Activated CD8-positive, alpha-beta memory T cell treated with anti-CD3 and anti-CD28 coated beads, Interleukin-2, amount 50 U/mL, for 1 hour (primary cell): ENCODE data around the gene APOA4.

ENCODE experiments used
- DNase-seq: peaks from one replicate; pipeline ENCODE4 v3.0.0-alpha.2; 2020; ENCODE audit errors: extremely low read depth

Gene APOA4

DNA sequence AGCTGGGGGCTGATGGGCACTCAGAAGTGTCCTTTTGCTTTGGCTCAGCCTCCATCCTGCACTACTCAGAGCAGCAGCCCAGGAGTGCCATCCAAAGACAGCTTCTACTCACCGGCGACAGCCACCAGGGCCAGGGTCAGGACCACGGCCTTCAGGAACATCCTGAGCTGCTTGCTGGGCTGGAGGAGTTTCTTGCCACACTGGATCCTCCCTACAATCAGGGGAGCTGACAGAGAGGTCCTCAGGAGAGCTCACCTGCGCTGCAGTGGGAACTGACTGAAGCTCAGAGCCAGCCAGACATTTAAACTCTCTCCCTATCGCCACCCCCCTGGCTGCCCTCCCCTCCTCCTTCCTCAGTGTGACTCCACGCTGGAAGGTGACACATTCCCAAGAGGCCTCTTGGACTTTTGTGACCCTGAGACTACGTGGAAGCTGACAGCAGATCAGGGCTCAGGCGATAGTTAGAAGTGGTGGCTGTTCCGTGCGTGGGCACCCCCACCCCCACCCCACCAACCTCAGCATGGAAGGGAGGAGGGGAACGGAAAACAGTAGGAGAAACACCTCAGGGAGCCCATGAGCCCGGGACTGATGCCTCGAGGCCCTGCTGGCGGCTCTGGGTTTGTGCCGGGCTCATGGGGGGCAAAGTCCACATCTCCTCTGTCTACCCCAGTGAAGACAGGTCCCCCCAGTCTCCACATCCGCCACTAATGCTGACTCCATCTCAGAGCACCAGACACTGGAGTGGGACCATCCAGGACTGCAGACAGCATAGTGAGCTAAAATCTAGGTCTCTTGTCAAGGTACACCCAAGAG is at the start of gene APOA4:
APOA4 (minus strand) TSS at position 274 of the 813 bp plus-strand sequence; CDS start at position 161, 113 bp downstream.
- no peak for DNase-seq

DNA sequence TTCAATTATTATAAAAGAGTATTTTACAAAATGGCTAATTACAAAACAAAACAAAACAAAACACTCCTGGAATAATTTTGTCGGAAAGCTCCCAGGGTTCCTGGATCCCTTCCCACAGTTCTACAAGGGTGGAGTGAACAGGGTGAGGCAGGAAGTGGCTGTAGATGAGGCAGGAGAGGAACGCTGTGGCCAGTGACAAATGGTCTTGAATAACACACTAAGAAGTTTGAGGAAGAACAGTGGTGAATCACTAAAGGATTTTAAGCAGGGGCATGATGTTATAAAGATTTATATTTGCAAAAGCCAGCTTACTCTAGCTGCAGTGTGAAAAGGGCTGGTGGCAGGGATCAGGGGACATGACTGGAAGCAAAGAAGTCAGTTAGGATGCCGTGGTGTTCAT is 48.1 kb upstream of the APOA4 start:
- DNase-seq = no peak

DNA sequence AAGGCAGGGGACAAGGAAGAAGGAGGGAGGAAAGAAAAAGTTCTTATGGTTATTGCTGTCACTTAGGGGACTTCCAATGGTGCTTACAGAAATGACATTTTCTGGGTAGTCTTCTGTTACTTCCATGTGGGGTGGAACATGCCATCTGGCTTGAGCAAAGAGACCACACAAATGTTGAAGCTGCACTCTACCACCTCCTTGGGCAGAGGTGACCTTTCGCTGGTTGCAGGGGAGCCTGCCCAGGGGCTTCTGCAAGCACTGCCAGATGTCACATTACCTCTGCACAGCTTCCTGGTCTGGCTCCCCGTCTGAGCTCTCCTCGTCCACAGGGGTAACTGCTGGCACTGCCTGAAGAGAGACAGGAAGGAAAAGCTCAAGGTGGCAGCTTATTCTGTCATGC is 47.0 kb upstream of the APOA4 start:
- no peak for DNase-seq

DNA sequence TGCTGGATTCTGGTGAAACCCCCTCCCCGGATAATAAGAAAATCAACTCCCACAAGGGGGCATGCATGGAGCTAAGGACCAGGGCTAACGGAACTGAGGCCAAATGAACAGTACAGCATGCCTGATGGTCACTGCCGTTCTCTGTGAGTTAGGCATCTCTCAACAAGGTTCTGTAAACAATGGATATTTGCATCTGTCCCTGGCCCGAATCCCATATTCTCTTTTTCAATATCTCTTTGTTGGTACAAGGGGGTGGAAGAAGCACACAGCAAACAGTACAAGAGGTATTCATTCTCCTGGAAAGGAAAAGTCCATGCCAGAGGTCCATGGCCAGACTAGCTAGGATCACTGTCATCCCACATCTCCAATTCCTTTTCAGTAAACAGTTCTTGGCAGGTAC is 46.5 kb upstream of the APOA4 start:
- no peak for DNase-seq

DNA sequence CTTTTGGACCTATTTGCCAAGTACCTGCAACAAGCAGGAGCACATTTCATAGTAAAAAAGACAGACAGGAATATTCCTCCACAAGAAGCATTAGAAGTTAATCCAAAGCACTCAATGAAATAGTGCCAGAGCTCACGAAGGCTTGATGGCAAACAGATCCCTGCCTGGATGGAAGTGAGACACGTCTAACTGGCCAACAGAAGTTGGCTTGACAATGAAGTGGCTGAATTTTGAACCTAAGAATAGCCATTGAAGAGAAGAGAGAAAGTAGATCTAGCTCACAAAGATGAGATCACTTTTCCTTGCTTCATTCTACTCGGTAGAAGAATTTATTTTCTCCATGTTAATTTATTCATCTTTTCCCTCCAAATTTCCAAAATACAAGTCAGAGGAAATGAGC is 45.0 kb upstream of the APOA4 start:
- DNase-seq = no peak

DNA sequence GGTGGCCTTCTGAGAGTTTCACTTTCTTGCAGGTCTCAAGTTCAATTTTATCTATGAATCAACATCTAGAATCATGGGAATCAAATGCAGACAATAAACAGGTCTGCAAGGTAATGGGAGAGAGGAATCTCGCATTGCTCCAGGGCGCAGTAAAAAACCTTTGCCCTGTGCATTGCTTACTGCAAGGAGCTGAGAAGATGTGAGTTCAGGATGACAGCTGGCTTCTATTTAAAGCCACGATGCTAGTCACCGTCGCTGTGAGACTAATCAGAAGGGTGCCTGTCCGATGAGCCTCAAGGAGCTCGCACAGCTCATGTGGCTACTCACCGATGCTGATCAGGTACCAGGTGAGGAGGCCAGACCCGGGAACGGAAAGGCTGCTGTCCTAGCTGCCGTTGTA is 44.5 kb upstream of the APOA4 start:
- DNase-seq = no peak

DNA sequence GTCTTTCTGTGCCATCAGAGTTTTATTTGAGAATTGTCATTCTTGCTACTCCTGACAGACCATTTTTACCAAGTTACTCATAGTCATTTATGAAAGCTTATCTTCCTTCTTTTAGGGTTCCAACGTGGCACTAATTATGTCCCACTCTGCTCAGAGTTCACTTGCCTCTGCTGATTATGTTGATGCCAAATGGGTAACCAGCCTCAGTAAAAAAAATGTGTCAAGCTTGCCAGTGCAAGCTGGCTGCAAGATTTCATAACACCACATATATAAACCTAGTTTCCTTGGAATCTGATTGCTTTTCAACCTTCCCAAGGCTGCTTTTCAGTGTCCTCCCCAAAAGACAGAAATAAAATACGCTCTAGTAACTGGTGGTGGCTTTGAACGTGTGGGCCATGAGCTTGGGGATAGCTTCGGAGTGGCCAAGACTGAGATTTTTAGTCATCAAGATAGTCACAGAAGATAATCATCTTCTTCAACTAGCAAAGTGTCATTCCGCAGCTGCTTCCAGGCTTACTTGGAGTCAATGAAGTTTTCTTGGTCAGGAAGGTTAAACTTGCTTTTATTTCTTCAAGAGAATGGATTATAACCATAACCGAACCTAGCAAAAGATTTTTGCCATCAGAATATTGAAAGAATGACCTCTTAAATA is 43.8 kb upstream of the APOA4 start:
- DNase-seq = no peak

DNA sequence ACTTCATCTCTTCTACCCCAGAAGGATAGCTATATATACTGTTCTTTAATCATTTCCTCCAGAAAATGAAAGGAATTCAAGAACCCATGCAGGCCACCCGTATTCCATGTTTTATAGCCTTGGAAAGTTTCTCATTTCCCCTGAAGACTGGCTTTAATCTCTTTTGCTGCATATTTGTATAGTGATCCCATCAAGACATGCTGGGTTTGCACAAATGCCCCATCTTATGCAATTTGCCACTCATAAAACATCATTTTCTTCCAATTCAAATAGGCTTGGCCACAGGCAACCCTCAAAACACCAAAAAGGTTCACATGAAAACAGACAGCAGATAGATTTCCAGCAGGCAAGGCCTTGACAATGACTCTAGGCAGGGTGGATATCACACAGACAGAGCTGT is 42.6 kb upstream of the APOA4 start:
- DNase-seq = no peak

DNA sequence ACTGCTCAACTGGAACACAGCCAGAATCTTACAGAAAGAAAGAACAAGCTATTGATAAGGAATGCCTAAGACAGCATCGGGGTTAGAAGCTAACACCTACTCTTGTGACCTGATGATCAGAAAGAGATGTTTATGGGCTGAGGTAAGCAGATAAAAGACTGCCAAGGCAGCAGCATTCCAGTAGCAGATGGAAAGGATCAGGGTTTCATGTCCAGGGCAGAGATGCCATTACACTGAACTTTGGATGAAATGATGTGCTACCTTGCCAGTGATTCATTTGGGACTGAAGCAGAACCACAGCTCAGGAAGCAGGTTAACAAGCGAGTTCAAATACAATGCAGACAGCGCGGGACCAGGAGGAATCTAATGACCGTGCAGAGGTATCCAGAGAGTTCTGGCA is 41.4 kb upstream of the APOA4 start:
- DNase-seq = no peak

DNA sequence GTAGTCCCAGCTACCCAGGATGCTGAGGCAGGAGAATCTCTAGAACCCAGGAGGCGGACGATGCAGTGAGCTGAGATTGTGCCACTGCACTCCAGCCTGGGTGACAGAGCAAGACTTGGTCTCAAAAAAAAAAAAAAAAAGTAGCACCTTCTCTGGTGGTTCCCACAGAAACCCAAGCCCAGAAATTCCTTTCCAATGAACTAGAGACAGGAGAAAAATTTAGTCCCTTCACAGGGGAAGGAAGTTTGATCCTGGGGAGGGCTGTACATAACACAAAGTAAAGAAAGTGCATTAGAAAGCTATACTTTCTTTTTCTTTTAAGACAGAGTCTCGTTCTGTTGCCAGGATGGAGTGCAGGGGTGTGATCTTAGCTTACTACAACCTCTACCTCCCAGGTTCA is 39.8 kb upstream of the APOA4 start:
- DNase-seq = no peak

DNA sequence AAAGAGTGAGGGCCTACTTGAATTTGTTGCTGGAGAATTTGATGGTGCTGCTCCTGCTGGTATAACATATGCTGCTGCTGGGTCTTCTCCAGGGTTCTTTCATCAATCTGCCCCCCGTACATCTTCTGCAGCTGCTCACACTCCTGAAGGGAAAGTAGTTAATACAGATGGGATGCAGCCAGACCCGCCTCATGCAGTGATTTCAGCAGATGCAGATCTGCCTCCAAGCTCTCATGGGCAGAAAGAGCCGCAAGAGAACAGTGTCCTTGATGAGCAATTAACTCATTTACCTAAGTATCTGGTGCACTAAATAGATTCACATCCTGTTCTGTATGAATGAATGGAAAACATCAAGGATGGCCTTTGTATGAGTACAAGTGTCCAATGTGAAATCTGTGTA is 39.1 kb upstream of the APOA4 start:
- DNase-seq = no peak

DNA sequence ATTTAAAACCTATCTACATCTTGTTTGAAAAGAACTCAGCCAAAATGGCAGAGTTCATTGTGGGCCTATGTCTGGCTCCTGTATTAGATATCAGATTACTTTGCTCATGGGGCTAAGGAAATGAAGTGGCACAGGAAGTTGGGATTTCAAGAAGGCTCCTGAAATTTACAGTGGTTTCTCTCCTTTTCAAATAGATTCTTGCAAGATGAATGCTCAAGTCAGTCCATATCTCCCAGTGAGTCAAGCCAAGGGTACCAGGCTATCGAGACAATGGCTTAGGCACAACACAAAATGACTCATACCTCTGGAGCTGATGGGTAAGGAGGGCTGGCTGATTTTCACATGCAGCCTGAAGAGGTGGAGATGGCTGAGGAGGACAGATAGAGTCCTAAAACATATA is 38.4 kb upstream of the APOA4 start:
- no peak for DNase-seq

DNA sequence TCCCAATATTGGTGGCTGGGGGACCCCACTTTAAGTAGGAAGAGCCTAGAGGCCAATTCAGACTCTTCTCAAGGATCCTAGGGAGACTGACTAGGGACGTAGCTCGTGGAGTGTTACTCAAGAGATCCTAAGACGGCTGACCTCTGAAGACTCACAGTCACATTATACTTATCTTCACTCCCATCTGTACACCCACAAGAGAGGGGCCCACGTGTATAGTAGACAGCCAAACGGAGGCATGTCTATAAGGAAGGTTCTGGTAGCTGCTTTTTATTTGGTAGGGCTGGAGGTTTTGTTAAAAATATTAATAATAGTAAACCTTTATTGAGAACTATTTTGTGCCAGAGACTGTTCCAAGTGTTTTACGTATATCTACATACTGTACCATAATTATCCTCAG is 37.2 kb upstream of the APOA4 start:
- no peak for DNase-seq

DNA sequence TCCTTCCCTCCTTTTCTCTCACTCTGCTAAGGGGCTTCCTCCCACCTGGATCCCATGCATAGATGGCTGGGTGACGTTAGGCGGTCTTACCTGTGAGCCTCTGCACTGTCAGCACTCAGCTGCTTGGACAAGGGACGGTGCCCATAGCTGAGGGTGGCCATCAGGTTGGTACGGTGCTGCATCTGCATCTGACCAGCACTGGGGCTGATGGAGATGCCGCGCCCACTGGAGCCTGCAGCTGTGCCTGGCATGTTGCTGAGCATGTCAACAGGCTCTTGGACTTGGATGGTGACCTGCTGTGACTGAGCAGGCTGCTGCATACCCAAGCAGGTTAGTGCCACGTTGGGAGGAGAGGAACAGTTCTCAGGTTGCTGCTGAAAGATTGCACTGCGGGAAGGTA is 36.1 kb upstream of the APOA4 start:
- DNase-seq = no peak

DNA sequence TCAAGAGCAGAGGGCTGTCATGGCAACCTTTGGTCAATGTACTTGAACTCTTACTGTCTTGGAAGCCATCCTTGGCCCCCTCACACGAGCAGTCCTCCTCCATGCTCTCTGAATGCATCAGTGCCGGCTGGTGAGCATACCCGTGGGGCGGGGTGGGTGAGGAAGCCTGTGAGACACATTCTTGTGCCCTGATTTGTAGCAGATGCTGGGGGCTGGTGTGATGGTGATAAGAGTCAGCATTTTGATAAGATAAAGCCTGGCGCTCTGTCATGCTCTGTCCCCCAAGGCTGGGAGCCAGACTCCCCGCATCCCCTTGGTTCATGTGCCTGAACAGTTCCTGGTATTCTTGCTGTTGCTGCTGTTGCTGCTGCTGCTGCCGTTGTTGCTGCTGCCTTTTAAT is 34.8 kb upstream of the APOA4 start:
- no peak for DNase-seq

DNA sequence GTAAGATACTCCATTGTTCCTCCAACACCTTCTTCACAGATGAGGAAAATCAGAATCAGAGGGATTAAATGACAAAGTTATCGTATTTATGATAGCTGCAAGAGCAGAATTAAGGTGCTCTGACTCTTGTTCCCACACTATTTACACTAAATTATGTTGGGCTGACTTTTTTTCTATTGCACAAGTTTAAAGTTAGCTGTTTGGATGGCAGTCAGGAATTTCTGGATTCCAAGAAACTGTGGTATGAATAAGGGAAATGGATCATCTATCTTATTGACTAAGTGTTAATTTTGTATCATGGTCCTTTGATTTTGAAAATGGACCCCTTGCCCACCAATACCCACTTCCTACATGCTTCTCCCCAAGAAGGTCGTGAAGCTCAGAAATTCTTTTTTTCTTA is 34.2 kb upstream of the APOA4 start:
- DNase-seq = no peak

DNA sequence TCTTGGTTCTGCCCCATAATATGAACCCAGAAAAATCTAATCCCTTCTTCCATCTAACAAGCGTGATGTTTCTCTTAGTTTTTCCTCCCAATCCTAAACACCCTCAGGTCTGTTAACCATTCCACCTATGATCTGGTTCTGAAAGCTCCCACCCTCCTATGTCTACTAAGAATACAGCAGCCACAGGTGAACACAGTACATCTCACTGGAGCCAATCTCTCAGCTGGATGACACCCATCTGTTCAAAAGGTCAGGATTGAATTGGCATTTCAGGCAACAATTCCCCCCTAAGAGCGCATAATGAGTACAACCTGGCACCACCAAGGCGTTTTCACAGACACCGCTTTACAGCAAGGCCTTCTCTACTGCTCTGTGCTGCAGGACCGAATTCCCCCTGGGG is 33.3 kb upstream of the APOA4 start:
- DNase-seq = no peak

DNA sequence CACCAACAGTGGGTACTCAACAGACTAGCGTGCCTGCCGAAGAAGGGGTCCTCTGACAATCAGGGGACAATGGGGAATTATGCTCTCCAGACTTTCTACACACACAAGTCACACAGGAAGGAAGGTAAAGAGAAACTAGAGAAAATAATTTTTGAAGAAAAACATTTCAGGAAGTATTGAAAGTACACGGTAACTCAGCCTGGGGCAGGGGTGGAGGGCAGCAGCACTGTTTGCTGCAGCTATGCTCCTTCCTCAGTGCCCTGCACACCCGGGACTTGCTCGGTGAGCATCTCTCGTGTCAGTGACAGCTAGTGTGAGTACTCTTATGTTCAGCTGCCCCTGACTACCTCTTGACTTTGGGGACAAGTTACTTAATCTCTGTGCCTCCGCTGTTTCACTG is 32.3 kb upstream of the APOA4 start:
- DNase-seq = no peak

DNA sequence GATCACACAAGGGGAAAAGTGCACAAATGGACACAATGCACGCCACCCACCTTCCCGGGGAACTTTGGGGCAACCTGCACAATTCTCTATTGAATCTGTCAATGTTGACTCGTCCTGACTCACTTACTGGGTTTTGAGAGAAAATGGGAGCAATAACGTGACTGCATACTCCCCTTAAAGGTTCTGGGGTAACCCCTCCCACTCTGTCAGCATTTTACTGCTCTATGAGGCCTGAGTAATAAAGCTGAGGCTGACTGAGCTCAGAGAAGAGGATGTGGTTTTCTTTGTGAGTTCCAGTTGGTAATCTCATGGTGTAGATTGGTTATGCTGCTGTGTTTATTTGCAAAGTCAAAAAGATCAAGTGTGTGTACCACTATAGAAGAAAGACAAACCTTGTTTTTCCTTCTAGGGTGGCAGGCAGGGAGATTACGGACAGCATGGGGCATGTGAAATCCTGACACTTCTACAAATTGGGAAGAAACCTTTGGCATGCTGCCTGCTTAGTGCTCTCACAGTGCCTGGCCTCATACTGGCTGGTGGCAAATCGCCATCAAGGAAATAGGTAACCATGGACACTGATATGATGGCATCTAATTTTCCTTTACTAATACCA is 30.5 kb upstream of the APOA4 start:
- DNase-seq = peak; percentile 40

DNA sequence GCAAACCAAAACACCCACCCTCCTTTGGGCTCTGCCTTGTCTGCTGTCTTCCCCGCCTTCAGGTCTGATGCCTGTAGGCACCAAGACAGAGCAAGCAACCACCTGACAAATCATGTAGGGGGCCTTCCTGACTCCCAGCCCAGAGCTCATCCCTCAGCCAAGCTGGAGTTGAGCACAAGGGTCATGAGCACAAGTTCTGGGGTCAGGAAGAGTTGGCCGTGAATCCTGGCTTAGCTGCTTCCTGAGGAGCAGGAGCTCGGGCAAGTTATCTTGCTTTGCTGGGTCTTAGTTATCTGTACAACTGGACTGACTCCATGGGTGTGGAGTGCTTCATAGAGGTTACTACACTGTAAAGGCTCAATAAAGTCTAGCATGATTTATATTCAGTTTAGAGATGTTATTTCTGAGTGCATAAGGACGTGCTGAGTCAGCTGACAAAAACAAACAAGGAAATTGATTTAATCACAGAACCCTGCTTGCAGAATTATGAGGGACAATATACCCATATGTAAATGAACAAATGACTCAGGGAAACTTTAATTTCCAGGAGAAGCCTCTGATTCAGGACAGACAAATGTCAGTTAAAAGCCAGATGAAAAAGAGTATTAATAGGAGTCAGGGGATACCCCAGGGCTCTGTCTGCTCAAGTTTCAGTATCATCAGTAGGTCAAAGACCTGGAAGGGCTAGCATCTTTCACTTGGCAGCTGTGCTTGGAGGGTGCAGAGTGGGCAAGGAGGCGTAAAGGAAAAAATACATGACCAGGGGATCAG is 29.3 kb upstream of the APOA4 start:
- DNase-seq = no peak

DNA sequence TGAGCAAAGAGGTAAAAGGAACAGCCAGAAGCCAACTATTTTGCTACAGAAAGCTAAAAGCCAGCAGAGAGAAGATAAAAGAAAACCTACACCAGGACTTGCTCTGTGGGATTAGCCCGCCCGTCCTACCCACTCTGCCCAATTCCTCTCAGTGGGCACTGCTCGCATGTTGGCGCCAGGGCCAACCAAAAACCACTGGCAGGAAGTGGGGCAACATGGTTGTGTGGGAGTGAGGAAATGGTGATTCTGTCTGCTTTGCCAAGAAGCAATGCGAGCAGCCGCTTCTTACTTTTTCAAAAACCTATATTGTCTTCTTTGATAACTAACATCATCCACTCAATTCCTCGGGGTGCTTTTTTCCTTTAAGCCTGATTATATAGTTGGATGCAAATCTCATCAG is 28.5 kb upstream of the APOA4 start:
- DNase-seq = no peak

DNA sequence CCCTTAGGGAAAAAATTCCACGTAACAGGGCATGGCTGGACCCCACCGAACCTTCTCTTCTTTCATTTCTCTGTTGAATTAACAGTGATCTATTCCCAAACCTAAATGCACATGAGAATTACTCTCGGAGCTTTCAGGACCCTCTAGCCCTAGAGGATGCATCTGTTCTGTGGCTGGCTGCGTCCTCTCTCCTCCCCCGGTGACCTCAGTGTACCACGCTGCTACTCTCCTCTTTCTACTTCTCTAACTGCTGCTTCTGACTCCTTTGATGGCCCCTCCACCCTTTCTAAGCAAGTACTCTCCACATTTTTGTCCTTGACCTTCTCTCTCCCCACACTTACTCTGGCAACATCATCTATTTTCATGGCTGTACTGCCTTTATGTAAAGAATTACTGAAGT is 26.4 kb upstream of the APOA4 start:
- DNase-seq = no peak
